Measurements from ENCODE around the gene TMEM81.

The TMEM81 gene

DNA sequence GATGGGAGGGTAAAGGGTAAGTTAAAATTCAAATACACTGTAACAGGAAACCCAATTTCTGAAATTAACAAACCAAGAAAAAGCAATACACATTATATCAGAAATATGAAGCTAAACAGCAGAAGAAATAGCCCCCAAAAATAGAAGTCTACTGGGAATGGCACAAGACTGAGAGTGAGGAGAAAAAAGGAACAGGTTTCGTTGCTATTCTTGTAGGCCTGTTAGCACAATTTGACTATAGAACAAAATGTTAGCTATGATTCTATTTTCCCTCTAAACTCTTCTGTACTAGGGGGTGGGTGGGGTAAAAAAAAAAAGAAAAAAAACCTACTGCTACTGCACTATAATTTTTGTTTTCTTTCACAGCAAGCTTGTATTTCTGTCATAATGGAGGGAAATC lies 25.0 kb upstream of the TMEM81 start:
- Histone ChIP-seq H2AK5ac (ENCODE audit: low read length) (no peak overlapping the region), H2BK120ac (ENCODE audit: low read depth, low read length) (no peak overlapping the region), H3K79me2 (ENCODE audit: control insufficient read depth, insufficient read depth, low read length) (no peaks in the 10 kb centered on the region), H3K27ac (ENCODE audit: low read depth, low read length) (no peak overlapping the region), H3K18ac (ENCODE audit: low read length) (no peak overlapping the region), H3K4me2 (ENCODE audit: low read length) (no peak overlapping the region), H3K27me3 (ENCODE audit: insufficient read depth, low read length, poor library complexity) (no peaks in the 10 kb centered on the region), H3K4me3 (ENCODE audit: low read length) (no peak overlapping the region), H3K56ac (ENCODE audit: low read length) (no peak overlapping the region), H3K79me1 (ENCODE audit: low read length) (no peaks in the 10 kb centered on the region), H4K8ac (ENCODE audit: low read depth, low read length) (no peak overlapping the region), H3K4me1 (ENCODE audit: control insufficient read depth, low read depth, low read length) (no peaks in the 10 kb centered on the region), H2BK15ac (replicated peaks; ENCODE audit: low read depth) (no peak overlapping the region), H2BK5ac (ENCODE audit: low read length) (no peak overlapping the region), H3K36me3 (ENCODE audit: control insufficient read depth, insufficient read depth, low read length) (peaks cover 4% of the 10 kb centered on the region), H4K5ac (ENCODE audit: low read length) (no peak overlapping the region), H3K4ac (ENCODE audit: low read depth, low read length) (no peak overlapping the region), H3K9ac (ENCODE audit: low read length) (no peak overlapping the region), H3K23ac (ENCODE audit: low read length) (no peak overlapping the region)
- DNase-seq: no peak
- no CpG with 5 or more reads among the region's 1 CpG for WGBS (ENCODE audit: extremely low coverage, insufficient coverage, low lambda C conversion rate)

DNA sequence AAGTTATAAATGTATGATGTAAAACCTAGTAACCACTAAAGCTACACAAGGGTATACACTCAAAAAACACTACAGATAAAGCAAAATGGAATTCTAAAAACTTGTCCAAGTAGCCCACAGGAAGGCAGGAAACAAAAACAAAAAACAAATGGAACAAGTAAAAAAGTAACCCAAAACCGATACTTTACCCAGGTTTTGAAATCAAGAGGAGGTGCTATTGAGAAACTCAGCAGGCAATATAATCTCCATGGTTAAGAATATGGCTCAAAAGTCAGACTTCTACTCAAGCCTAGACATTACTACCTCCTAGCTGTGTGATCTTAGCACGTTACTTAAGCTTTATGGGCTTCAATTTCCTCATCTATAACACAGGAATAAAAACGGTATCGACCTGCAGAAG lies 24.2 kb upstream of the TMEM81 start:
- H3K18ac ChIP-seq (ENCODE audit: low read length): no peak overlapping the region
- no CpG with 5 or more reads among the region's 4 CpGs for WGBS (ENCODE audit: extremely low coverage, insufficient coverage, low lambda C conversion rate)

GRCh38 chr1:205107327-205107726 lies 23.1 kb upstream of the TMEM81 start:
- Histone ChIP-seq H3K4ac (ENCODE audit: low read depth, low read length) (no peak overlapping the region), H3K27ac (ENCODE audit: low read depth, low read length) (no peak overlapping the region), H4K8ac (ENCODE audit: low read depth, low read length) (no peak overlapping the region), H2BK5ac (ENCODE audit: low read length) (no peak overlapping the region), H4K5ac (ENCODE audit: low read length) (no peak overlapping the region), H2AK5ac (ENCODE audit: low read length) (no peak overlapping the region), H3K4me3 (ENCODE audit: low read length) (no peak overlapping the region), H3K79me1 (ENCODE audit: low read length) (no peaks in the 10 kb centered on the region), H2BK120ac (ENCODE audit: low read depth, low read length) (no peak overlapping the region), H3K27me3 (ENCODE audit: insufficient read depth, low read length, poor library complexity) (no peaks in the 10 kb centered on the region), H3K9ac (ENCODE audit: low read length) (no peak overlapping the region), H3K18ac (ENCODE audit: low read length) (no peak overlapping the region), H3K56ac (ENCODE audit: low read length) (no peak overlapping the region), H3K4me1 (ENCODE audit: control insufficient read depth, low read depth, low read length) (no peaks in the 10 kb centered on the region), H3K36me3 (ENCODE audit: control insufficient read depth, insufficient read depth, low read length) (peaks cover 4% of the 10 kb centered on the region), H3K23ac (ENCODE audit: low read length) (no peak overlapping the region), H3K4me2 (ENCODE audit: low read length) (no peak overlapping the region), H3K79me2 (ENCODE audit: control insufficient read depth, insufficient read depth, low read length) (no peaks in the 10 kb centered on the region), H2BK15ac (replicated peaks; ENCODE audit: low read depth) (no peak overlapping the region)
- no CpG with 5 or more reads among the region's 4 CpGs for WGBS (ENCODE audit: extremely low coverage, insufficient coverage, low lambda C conversion rate)
- DNase-seq: no peak

More for the DNA sequence above, 24.2 kb upstream of the TMEM81 start:
- Histone ChIP-seq H3K27me3 (ENCODE audit: insufficient read depth, low read length, poor library complexity) (no peaks in the 10 kb centered on the region), H2AK5ac (ENCODE audit: low read length) (no peak overlapping the region), H3K56ac (ENCODE audit: low read length) (no peak overlapping the region), H3K4me2 (ENCODE audit: low read length) (no peak overlapping the region), H3K36me3 (ENCODE audit: control insufficient read depth, insufficient read depth, low read length) (peaks cover 4% of the 10 kb centered on the region), H3K23ac (ENCODE audit: low read length) (no peak overlapping the region), H4K5ac (ENCODE audit: low read length) (no peak overlapping the region), H3K4me1 (ENCODE audit: control insufficient read depth, low read depth, low read length) (no peaks in the 10 kb centered on the region), H3K4me3 (ENCODE audit: low read length) (no peak overlapping the region), H3K79me2 (ENCODE audit: control insufficient read depth, insufficient read depth, low read length) (no peaks in the 10 kb centered on the region), H4K8ac (ENCODE audit: low read depth, low read length) (no peak overlapping the region), H2BK120ac (ENCODE audit: low read depth, low read length) (no peak overlapping the region), H3K9ac (ENCODE audit: low read length) (no peak overlapping the region), H3K79me1 (ENCODE audit: low read length) (no peaks in the 10 kb centered on the region), H2BK15ac (replicated peaks; ENCODE audit: low read depth) (no peak overlapping the region), H2BK5ac (ENCODE audit: low read length) (no peak overlapping the region), H3K4ac (ENCODE audit: low read depth, low read length) (no peak overlapping the region), H3K27ac (ENCODE audit: low read depth, low read length) (no peak overlapping the region)
- no peak for DNase-seq

- Histone ChIP-seq H3K79me2 (ENCODE audit: control insufficient read depth, insufficient read depth, low read length) (no peaks in the 10 kb centered on the region), H3K56ac (ENCODE audit: low read length) (no peak overlapping the region), H3K4me3 (ENCODE audit: low read length) (no peak overlapping the region), H3K23ac (ENCODE audit: low read length) (no peak overlapping the region), H2BK120ac (ENCODE audit: low read depth, low read length) (no peak overlapping the region), H2AK5ac (ENCODE audit: low read length) (no peak overlapping the region), H3K4me2 (ENCODE audit: low read length) (no peak overlapping the region), H3K27me3 (ENCODE audit: insufficient read depth, low read length, poor library complexity) (no peaks in the 10 kb centered on the region), H3K18ac (ENCODE audit: low read length) (no peak overlapping the region), H4K8ac (ENCODE audit: low read depth, low read length) (no peak overlapping the region), H3K27ac (ENCODE audit: low read depth, low read length) (no peak overlapping the region), H3K4ac (ENCODE audit: low read depth, low read length) (no peak overlapping the region), H3K79me1 (ENCODE audit: low read length) (no peaks in the 10 kb centered on the region), H4K5ac (ENCODE audit: low read length) (no peak overlapping the region), H3K4me1 (ENCODE audit: control insufficient read depth, low read depth, low read length) (no peaks in the 10 kb centered on the region), H3K9ac (ENCODE audit: low read length) (no peak overlapping the region), H2BK15ac (replicated peaks; ENCODE audit: low read depth) (no peak overlapping the region), H3K36me3 (ENCODE audit: control insufficient read depth, insufficient read depth, low read length) (peaks cover 8% of the 10 kb centered on the region), H2BK5ac (ENCODE audit: low read length) (no peak overlapping the region)
- no peak for DNase-seq
- no CpG with 5 or more reads among the region's 3 CpGs for whole genome bisulfite sequencing (ENCODE audit: extremely low coverage, insufficient coverage, low lambda C conversion rate)
Measured at GRCh38 chr1:205102404-205102803, 18.1 kb upstream of the TMEM81 start.

- Histone ChIP-seq H2BK5ac (ENCODE audit: low read length) (no peak overlapping the region), H2AK5ac (ENCODE audit: low read length) (no peak overlapping the region)
- DNase-seq: no peak
Measured at GRCh38 chr1:205098242-205098641, 14.0 kb upstream of the TMEM81 start.

GRCh38 chr1:205095422-205095821 lies 11.2 kb upstream of the TMEM81 start:
- Histone ChIP-seq H3K27ac (ENCODE audit: low read depth, low read length) (no peak overlapping the region), H3K4ac (ENCODE audit: low read depth, low read length) (no peak overlapping the region), H3K4me1 (ENCODE audit: control insufficient read depth, low read depth, low read length) (no peaks in the 10 kb centered on the region), H3K27me3 (ENCODE audit: insufficient read depth, low read length, poor library complexity) (no peaks in the 10 kb centered on the region), H4K5ac (ENCODE audit: low read length) (no peak overlapping the region), H3K4me3 (ENCODE audit: low read length) (no peak overlapping the region), H4K8ac (ENCODE audit: low read depth, low read length) (no peak overlapping the region), H3K4me2 (ENCODE audit: low read length) (no peak overlapping the region), H3K79me2 (ENCODE audit: control insufficient read depth, insufficient read depth, low read length) (no peaks in the 10 kb centered on the region), H2BK120ac (ENCODE audit: low read depth, low read length) (no peak overlapping the region), H3K56ac (ENCODE audit: low read length) (no peak overlapping the region), H3K9ac (ENCODE audit: low read length) (no peak overlapping the region), H3K36me3 (ENCODE audit: control insufficient read depth, insufficient read depth, low read length) (peaks cover 6% of the 10 kb centered on the region), H2BK15ac (replicated peaks; ENCODE audit: low read depth) (no peak overlapping the region), H3K18ac (ENCODE audit: low read length) (no peak overlapping the region), H3K79me1 (ENCODE audit: low read length) (no peaks in the 10 kb centered on the region), H3K23ac (ENCODE audit: low read length) (no peak overlapping the region), H2BK5ac (ENCODE audit: low read length) (no peak overlapping the region), H2AK5ac (ENCODE audit: low read length) (no peak overlapping the region)
- DNase-seq: no peak

More at GRCh38 chr1:205098242-205098641, 14.0 kb upstream of the TMEM81 start:
- no peaks in the 10 kb centered on the region for H3K4me1 ChIP-seq (ENCODE audit: control insufficient read depth, low read depth, low read length)
- H2BK15ac ChIP-seq (replicated peaks; ENCODE audit: low read depth): no peak overlapping the region
- H3K18ac ChIP-seq (ENCODE audit: low read length): no peak overlapping the region
- no peak overlapping the region for H3K56ac ChIP-seq (ENCODE audit: low read length)
- no peak overlapping the region for H2BK120ac ChIP-seq (ENCODE audit: low read depth, low read length)
- H3K4ac ChIP-seq (ENCODE audit: low read depth, low read length): no peak overlapping the region
- H3K23ac ChIP-seq (ENCODE audit: low read length): no peak overlapping the region
- no peak overlapping the region for H4K5ac ChIP-seq (ENCODE audit: low read length)
- no peaks in the 10 kb centered on the region for H3K27me3 ChIP-seq (ENCODE audit: insufficient read depth, low read length, poor library complexity)
- H3K27ac ChIP-seq (ENCODE audit: low read depth, low read length): no peak overlapping the region
- H3K4me2 ChIP-seq (ENCODE audit: low read length): no peak overlapping the region
- no peak overlapping the region for H4K8ac ChIP-seq (ENCODE audit: low read depth, low read length)
- no peak overlapping the region for H3K9ac ChIP-seq (ENCODE audit: low read length)
- H3K79me2 ChIP-seq (ENCODE audit: control insufficient read depth, insufficient read depth, low read length): no peaks in the 10 kb centered on the region
- no peak overlapping the region for H3K4me3 ChIP-seq (ENCODE audit: low read length)
- peaks cover 8% of the 10 kb centered on the region for H3K36me3 ChIP-seq (ENCODE audit: control insufficient read depth, insufficient read depth, low read length)
- H3K79me1 ChIP-seq (ENCODE audit: low read length): no peaks in the 10 kb centered on the region
